Activated T-cell treated with anti-CD3 and anti-CD28 coated beads, Interleukin-2, amount 50 U/mL, for 72 hours (primary cell): ENCODE results near the gene ZNF649. TPM values are rescaled to one million over a fixed set of nuclear protein-coding genes. Genes with fewer than 3 reads are reported as not detected.
"Not testable (repeated sequence)": the region's sequence is repeated elsewhere in the genome, so short reads cannot be mapped to it uniquely, and the experiment has no call there.

Source experiments
- ATAC-seq, 2 donors: fragments of 150-1000 bp; cut with Tn5 transposase; replicated peaks in 1 of 2; 2 replicates each; pipeline ENCODE4 v1.10.0; 2021; ENCODE audit warnings: moderate library complexity in 2 of 2, mild to moderate bottlenecking in 1 of 2
- DNase-seq, 2 donors: peaks; one replicate each; pipeline ENCODE4 v3.0.0; 2021 to 2022; ENCODE audit warnings: mixed read lengths in 1 of 2
- H3K27ac Mint-ChIP-seq: one replicate; pipeline ENCODE4 v1.8.0; 2022; ENCODE audit warnings: mild to moderate bottlenecking, moderate library complexity, mixed read lengths
- H3K27me3 Mint-ChIP-seq: one replicate; pipeline ENCODE4 v1.8.0; 2022; ENCODE audit warnings: low read depth, mixed read lengths
- H3K36me3 Mint-ChIP-seq, 2 donors: one replicate each; pipeline ENCODE4 v1.8.0; 2022; ENCODE audit warnings: mixed read lengths in 2 of 2, mild to moderate bottlenecking in 1 of 2; ENCODE audit not compliant: insufficient read depth in 2 of 2
- H3K4me1 Mint-ChIP-seq: one replicate; pipeline ENCODE4 v1.8.0; 2022; ENCODE audit warnings: low read depth, mixed read lengths
- H3K4me3 Mint-ChIP-seq, 2 donors: one replicate each; pipeline ENCODE4 v1.8.0; 2022; ENCODE audit warnings: mild to moderate bottlenecking in 2 of 2, mixed read lengths in 2 of 2, moderate library complexity in 2 of 2
- H3K9me3 Mint-ChIP-seq, 2 donors: one replicate each; pipeline ENCODE4 v1.8.0; 2022; ENCODE audit warnings: mixed read lengths in 2 of 2
- total RNA-seq, 2 donors: library from RNA; stranded (reverse); gene quantifications; one replicate each; pipeline ENCODE4 v1.2.3, GENCODE V29; 2022

Gene ZNF649
- total RNA-seq, 2 donors from 2014 or later: 11.0 to 17.8 TPM

GRCh38 chr19:51915324-51915867 lies 10.6 kb upstream of the ZNF649 start:
- DNase-seq: no peak
- Mint-ChIP-seq H3K27ac (no peak overlapping the region), H3K9me3 (peaks cover 35 to 36% of the 10 kb centered on the region in 2 donors), H3K4me1 (no peaks in the 10 kb centered on the region), H3K4me3 (no peak overlapping the region), H3K27me3 (no peaks in the 10 kb centered on the region), H3K36me3 (peaks cover 33 to 46% of the 10 kb centered on the region in 2 donors)
- ATAC-seq: no peak

GRCh38 chr19:51907981-51908380 lies 3.2 kb upstream of the ZNF649 start:
- not testable (repeated sequence) for ATAC-seq, DNase-seq, H3K27ac Mint-ChIP-seq, H3K4me3 Mint-ChIP-seq
- Mint-ChIP-seq H3K36me3 (peaks cover 44 to 64% of the 10 kb centered on the region in 2 donors), H3K9me3 (peaks cover 25 to 30% of the 10 kb centered on the region in 2 donors), H3K4me1 (peaks cover 22% of the 10 kb centered on the region), H3K27me3 (peaks cover 26% of the 10 kb centered on the region)

GRCh38 chr19:51906108-51906507 lies 1.3 kb upstream of the ZNF649 start:
- ATAC-seq, H3K27ac Mint-ChIP-seq: not testable (repeated sequence)
- H3K4me1 Mint-ChIP-seq: peaks cover 28% of the 10 kb centered on the region

GRCh38 chr19:51905639-51906038 lies 822 bp upstream of the ZNF649 start:
- Mint-ChIP-seq H3K4me1 (peaks cover 28% of the 10 kb centered on the region), H3K36me3 (peaks cover 53 to 77% of the 10 kb centered on the region in 2 donors), H3K9me3 (peaks cover 32 to 33% of the 10 kb centered on the region in 2 donors), H3K27me3 (peaks cover 26% of the 10 kb centered on the region)
- not testable (repeated sequence) for DNase-seq, H3K27ac Mint-ChIP-seq, ATAC-seq, H3K4me3 Mint-ChIP-seq

More at GRCh38 chr19:51906108-51906507, 1.3 kb upstream of the ZNF649 start:
- H3K4me3 Mint-ChIP-seq, DNase-seq: not testable (repeated sequence)
- peaks cover 30 to 32% of the 10 kb centered on the region in 2 donors for H3K9me3 Mint-ChIP-seq
- peaks cover 26% of the 10 kb centered on the region for H3K27me3 Mint-ChIP-seq
- peaks cover 49 to 75% of the 10 kb centered on the region in 2 donors for H3K36me3 Mint-ChIP-seq

GRCh38 chr19:51905206-51905605 lies 389 bp upstream of the ZNF649 start:
- H3K27me3 Mint-ChIP-seq: peaks cover 26% of the 10 kb centered on the region
- ATAC-seq: peak; percentile 16 to 21
- DNase-seq: no peak
- peaks cover 32 to 35% of the 10 kb centered on the region in 2 donors for H3K9me3 Mint-ChIP-seq
- peak overlapping the region; percentile 91 for H3K27ac Mint-ChIP-seq
- peaks cover 54 to 79% of the 10 kb centered on the region in 2 donors for H3K36me3 Mint-ChIP-seq
- H3K4me3 Mint-ChIP-seq: peak overlapping the region; percentile 91 to 93
- peaks cover 28% of the 10 kb centered on the region for H3K4me1 Mint-ChIP-seq

- H3K9me3 Mint-ChIP-seq: peaks cover 23 to 34% of the 10 kb centered on the region in 2 donors
- peak overlapping the region; percentile 62 to 93 for H3K4me3 Mint-ChIP-seq
- no peak overlapping the region for H3K27ac Mint-ChIP-seq
- peaks cover 28% of the 10 kb centered on the region for H3K4me1 Mint-ChIP-seq
- ATAC-seq (no peak), DNase-seq (no peak)
- H3K36me3 Mint-ChIP-seq: peaks cover 56 to 85% of the 10 kb centered on the region in 2 donors
- H3K27me3 Mint-ChIP-seq: peaks cover 9% of the 10 kb centered on the region
These were observed 1.6 kb downstream of the ZNF649 start for GRCh38 chr19:51903192-51903591.

GRCh38 chr19:51901860-51902259 lies 3.0 kb downstream of the ZNF649 start:
- no peak for ATAC-seq
- Mint-ChIP-seq H3K4me1 (peaks cover 23% of the 10 kb centered on the region), H3K4me3 (no peak overlapping the region), H3K9me3 (peaks cover 18 to 33% of the 10 kb centered on the region in 2 donors), H3K27ac (no peak overlapping the region), H3K27me3 (no peaks in the 10 kb centered on the region), H3K36me3 (peaks cover 55 to 87% of the 10 kb centered on the region in 2 donors)
- no peak for DNase-seq

- H3K27ac Mint-ChIP-seq: no peak overlapping the region
- peaks cover 12% of the 10 kb centered on the region for H3K4me1 Mint-ChIP-seq
- peaks cover 70 to 91% of the 10 kb centered on the region in 2 donors for H3K36me3 Mint-ChIP-seq
- ATAC-seq: no peak
- peaks cover 33 to 53% of the 10 kb centered on the region in 2 donors for H3K9me3 Mint-ChIP-seq
- H3K4me3 Mint-ChIP-seq: no peak overlapping the region
- no peaks in the 10 kb centered on the region for H3K27me3 Mint-ChIP-seq
- DNase-seq: no peak
These were observed 13.5 kb downstream of the ZNF649 start for GRCh38 chr19:51891193-51891747.

- H3K27ac Mint-ChIP-seq: no peak overlapping the region
- H3K27me3 Mint-ChIP-seq: no peaks in the 10 kb centered on the region
- peaks cover 67 to 88% of the 10 kb centered on the region in 2 donors for H3K36me3 Mint-ChIP-seq
- peaks cover 12% of the 10 kb centered on the region for H3K4me1 Mint-ChIP-seq
- no peak overlapping the region for H3K4me3 Mint-ChIP-seq
- H3K9me3 Mint-ChIP-seq: peaks cover 32 to 46% of the 10 kb centered on the region in 2 donors
- DNase-seq: no peak
- ATAC-seq: no peak
These were observed 14.9 kb downstream of the ZNF649 start for GRCh38 chr19:51889934-51890333.

- H3K27me3 Mint-ChIP-seq: no peaks in the 10 kb centered on the region
- H3K9me3 Mint-ChIP-seq: peaks cover 28 to 35% of the 10 kb centered on the region in 2 donors
- peaks cover 56 to 84% of the 10 kb centered on the region in 2 donors for H3K36me3 Mint-ChIP-seq
- peak within 1 kb of the TSS; percentile 95 to 98 for H3K4me3 Mint-ChIP-seq
- DNase-seq (peak; percentile 62 to 85), ATAC-seq (peak; percentile 85 to 94)
- H3K27ac Mint-ChIP-seq: peak within 1 kb of the TSS; percentile 61
- peaks cover 12% of the 10 kb centered on the region for H3K4me1 Mint-ChIP-seq
These were observed 17.0 kb downstream of the ZNF649 start, which contains the start of gene ZNF577 for GRCh38 chr19:51887522-51888498. Gene ZNF577 (minus strand): TSS chr19:51887951. CDS start chr19:51880382, 7,569 bp downstream.

GRCh38 chr19:51884713-51885112 lies 20.1 kb downstream of the ZNF649 start:
- Mint-ChIP-seq H3K4me1 (peaks cover 12% of the 10 kb centered on the region), H3K36me3 (peaks cover 60 to 80% of the 10 kb centered on the region in 2 donors), H3K27ac (no peak overlapping the region), H3K27me3 (no peaks in the 10 kb centered on the region), H3K4me3 (no peak overlapping the region), H3K9me3 (peaks cover 31 to 35% of the 10 kb centered on the region in 2 donors)
- ATAC-seq: no peak
- no peak for DNase-seq

GRCh38 chr19:51882518-51882917 lies 22.3 kb downstream of the ZNF649 start:
- H3K27ac Mint-ChIP-seq: no peak overlapping the region
- H3K9me3 Mint-ChIP-seq: peaks cover 27 to 28% of the 10 kb centered on the region in 2 donors
- ATAC-seq (no peak), DNase-seq (no peak)
- peaks cover 54 to 76% of the 10 kb centered on the region in 2 donors for H3K36me3 Mint-ChIP-seq
- H3K4me1 Mint-ChIP-seq: peaks cover 1% of the 10 kb centered on the region
- no peak overlapping the region for H3K4me3 Mint-ChIP-seq
- no peaks in the 10 kb centered on the region for H3K27me3 Mint-ChIP-seq
